CD14-positive monocyte (primary cell): ENCODE measurements around the gene TFEB. TPM values are rescaled to one million over a fixed set of nuclear protein-coding genes. Genes with fewer than 3 reads are reported as not detected.

ENCODE experiments used
- DNase-seq, 3 donors: peaks; one replicate each; pipeline ENCODE4 v3.0.0-alpha.2; 2011 to 2022
- H2AFZ ChIP-seq: 2 replicates; pipeline ENCODE4 v1.6.0; 2012; ENCODE audit warnings: mild to moderate bottlenecking, low read depth, low read length, inconsistent platforms; ENCODE audit not compliant: insufficient read depth, poor library complexity, severe bottlenecking
- H3K27ac ChIP-seq, 2 donors: 1 replicate in 1 of 2; 2 replicates in 1 of 2; pipeline ENCODE4 v1.5.1; 2012 to 2013; ENCODE audit warnings: low read length in 2 of 2, control low read depth in 1 of 2, inconsistent platforms in 1 of 2, low read depth in 1 of 2, mild to moderate bottlenecking in 1 of 2
- H3K27me3 ChIP-seq, 2 donors: one replicate each; pipeline versions ENCODE4 v1.6.0 to v1.6.1; 2011 to 2013; ENCODE audit warnings: low read length in 2 of 2; ENCODE audit not compliant: control insufficient read depth in 2 of 2, insufficient read depth in 2 of 2
- H3K36me3 ChIP-seq, 2 donors: replicated peaks in 1 of 2; 1 replicate in 1 of 2; 2 replicates in 1 of 2; pipeline versions ENCODE4 v1.5.1 to v1.6.1; 2012 to 2013; ENCODE audit warnings: low read length in 2 of 2, control low read depth in 1 of 2, inconsistent platforms in 1 of 2, mild to moderate bottlenecking in 1 of 2; ENCODE audit not compliant: insufficient read depth in 2 of 2, control insufficient read depth in 1 of 2
- H3K4me1 ChIP-seq, 2 donors: 1 replicate in 1 of 2; 2 replicates in 1 of 2; pipeline versions ENCODE4 v1.5.1 to v1.6.1; 2012 to 2013; ENCODE audit warnings: low read length in 2 of 2, control low read depth in 1 of 2, inconsistent platforms in 1 of 2, mild to moderate bottlenecking in 1 of 2, moderate library complexity in 1 of 2; ENCODE audit not compliant: insufficient read depth in 2 of 2, control insufficient read depth in 1 of 2
- H3K4me2 ChIP-seq: replicated peaks from 2 replicates; pipeline ENCODE3; 2012; ENCODE audit warnings: low read length, moderate library complexity, mild to moderate bottlenecking; ENCODE audit not compliant: poor library complexity, severe bottlenecking; ENCODE audit errors: extremely low read depth
- H3K4me3 ChIP-seq, 3 experiments: fragments of 200-600 bp in 1 of 3; sonication (generic) in 1 of 3; replicated peaks in 1 of 3; 1 replicate in 2 of 3; 2 replicates in 1 of 3; pipeline ENCODE4 v1.5.1; 2011 to 2013; ENCODE audit warnings: low read length in 3 of 3, mild to moderate bottlenecking in 3 of 3, control low read depth in 2 of 3, low read depth in 2 of 3, inconsistent platforms in 1 of 3, moderate library complexity in 1 of 3
- H3K79me2 ChIP-seq: 2 replicates; pipeline ENCODE4 v1.6.0; 2012; ENCODE audit warnings: mild to moderate bottlenecking, control low read depth, inconsistent platforms, low read length, moderate library complexity; ENCODE audit not compliant: insufficient read depth
- H3K9ac ChIP-seq: 2 replicates; pipeline ENCODE4 v1.6.0; 2017; ENCODE audit warnings: low read length, mild to moderate bottlenecking; ENCODE audit not compliant: insufficient read depth, poor library complexity, severe bottlenecking
- H3K9me3 ChIP-seq, 2 donors: replicated peaks in 1 of 2; 1 replicate in 1 of 2; 2 replicates in 1 of 2; pipeline versions ENCODE4 v1.5.1 to v1.6.1; 2012 to 2013; ENCODE audit warnings: low read length in 2 of 2, control low read depth in 1 of 2; ENCODE audit not compliant: control insufficient read depth in 1 of 2, insufficient read depth in 1 of 2
- H4K20me1 ChIP-seq: 2 replicates; pipeline ENCODE4 v1.6.0; 2012; ENCODE audit warnings: mild to moderate bottlenecking, low read length, control low read depth, moderate library complexity; ENCODE audit not compliant: insufficient read depth
- H3K27ac Mint-ChIP-seq, 7 donors: one replicate each; pipeline ENCODE4 v1.8.0; 2020; ENCODE audit warnings: mild to moderate bottlenecking in 7 of 7, mixed read lengths in 7 of 7, moderate library complexity in 6 of 7, inconsistent platforms in 2 of 7
- H3K27me3 Mint-ChIP-seq, 3 donors: one replicate each; pipeline ENCODE4 v1.8.0; 2021 to 2022; ENCODE audit warnings: low read depth in 3 of 3, mild to moderate bottlenecking in 3 of 3, mixed read lengths in 3 of 3, moderate library complexity in 3 of 3, inconsistent platforms in 1 of 3
- H3K36me3 Mint-ChIP-seq, 2 donors: one replicate each; pipeline ENCODE4 v1.8.0; 2020; ENCODE audit warnings: mixed read lengths in 2 of 2, inconsistent platforms in 1 of 2, mild to moderate bottlenecking in 1 of 2
- H3K4me1 Mint-ChIP-seq: one replicate; pipeline ENCODE4 v1.8.0; 2020; ENCODE audit warnings: mild to moderate bottlenecking, mixed read lengths
- H3K4me3 Mint-ChIP-seq, 2 donors: one replicate each; pipeline ENCODE4 v1.8.0; 2020; ENCODE audit warnings: mild to moderate bottlenecking in 2 of 2, mixed read lengths in 2 of 2, moderate library complexity in 1 of 2
- H3K9me3 Mint-ChIP-seq, 7 donors: one replicate each; pipeline ENCODE4 v1.8.0; 2020 to 2022; ENCODE audit warnings: mixed read lengths in 7 of 7, mild to moderate bottlenecking in 6 of 7, moderate library complexity in 6 of 7, inconsistent platforms in 2 of 7
- CTCF ChIP-seq: fragments of 200-600 bp; IDR thresholded peaks from one replicate; pipeline ENCODE4 v1.8.0; 2022; ENCODE audit warnings: antibody characterized with exemption, mild to moderate bottlenecking
- WGBS: methylation state at CpG from one replicate; pipeline ENCODE4 v1.1.5; 2013; ENCODE audit warnings: missing lambda C conversion rate; ENCODE audit not compliant: insufficient coverage; 5-methylcytosine and 5-hydroxymethylcytosine counted together
- intact Hi-C, 2 donors: fragments of 100-400 bp; cut with micrococcal nuclease; formaldehyde crosslinking; loops; one replicate each; pipeline versions ENCODE4 v1.15.0 to v1.15.1; 2023
- polyA plus RNA-seq, 3 donors: library from polyadenylated mRNA; depleted of rRNA in 1 of 3; unstranded in 2 of 3; stranded (reverse) in 1 of 3; fragments of 300-500 nt in 2 of 3; fragments of >200 nt in 1 of 3; fragmentation: Illumina TruSeq in 2 of 3; gene quantifications; 1 replicate in 2 of 3; 2 replicates in 1 of 3; pipeline ENCODE4 v1.2.3, GENCODE V29; 2012 to 2021

The TFEB gene
- polyA plus RNA-seq, 3 donors, result 42.6 to 60.0 (median 55.0) TPM

GRCh38 chr6:41692730-41693129, 42.7 kb downstream of the TFEB start:
- peaks cover 0 to 1% (median 0%) of the 10 kb centered on the region in 7 donors for H3K9me3 Mint-ChIP-seq
- Histone ChIP-seq H3K79me2 (peaks cover 10% of the 10 kb centered on the region), H3K27ac (no peak overlapping the region), H3K27me3 (no peaks in the 10 kb centered on the region), H3K4me2 (no peak overlapping the region), H3K36me3 (peaks cover 39 to 76% of the 10 kb centered on the region in 2 donors), H3K4me1 (no peaks in the 10 kb centered on the region), H2AFZ (no peak overlapping the region), H3K9me3 (no peaks in the 10 kb centered on the region), H4K20me1 (peaks cover 100% of the 10 kb centered on the region), H3K9ac (no peak overlapping the region), H3K4me3 (no peak overlapping the region)
- no peak overlapping the region for H3K4me3 Mint-ChIP-seq
- intact Hi-C loops, result no loop called here
- TF ChIP-seq CTCF, result no peak
- no peak overlapping the region for H3K27ac Mint-ChIP-seq
- peaks cover 0 to 3% (median 1%) of the 10 kb centered on the region in 3 donors for H3K27me3 Mint-ChIP-seq
- H3K4me1 Mint-ChIP-seq, result peaks cover 3% of the 10 kb centered on the region
- WGBS, result 96% methylated on average over 2 of the region's 2 CpGs
- H3K36me3 Mint-ChIP-seq, result peaks cover 56% of the 10 kb centered on the region in 2 donors
- no peak for DNase-seq

- H3K9me3 ChIP-seq, result no peaks in the 10 kb centered on the region
- Mint-ChIP-seq H3K27ac (no peak overlapping the region), H3K27me3 (peaks cover 0 to 3% (median 1%) of the 10 kb centered on the region in 3 donors), H3K4me3 (no peak overlapping the region), H3K36me3 (peaks cover 60 to 62% of the 10 kb centered on the region in 2 donors), H3K9me3 (peaks cover 0 to 1% (median 0%) of the 10 kb centered on the region in 7 donors), H3K4me1 (peaks cover 3% of the 10 kb centered on the region)
- no peak overlapping the region for H3K4me2 ChIP-seq
- DNase-seq, result no peak
- H4K20me1 ChIP-seq, result peaks cover 100% of the 10 kb centered on the region
- TF ChIP-seq CTCF, result no peak
- H3K27me3 ChIP-seq, result no peaks in the 10 kb centered on the region
- no peak overlapping the region for H3K27ac ChIP-seq
- H3K4me1 ChIP-seq, result no peaks in the 10 kb centered on the region
- peaks cover 10% of the 10 kb centered on the region for H3K79me2 ChIP-seq
- no peak overlapping the region for H2AFZ ChIP-seq
- H3K36me3 ChIP-seq, result peaks cover 43 to 76% of the 10 kb centered on the region in 2 donors
- H3K4me3 ChIP-seq, result no peak overlapping the region
- intact Hi-C loops, result no loop called here
- H3K9ac ChIP-seq, result no peak overlapping the region
These were observed 43.2 kb downstream of the TFEB start for GRCh38 chr6:41692080-41692675.
